HG02610 (cell line): ENCODE results near the gene MBNL1.
"Not testable (repeated sequence)": the region's sequence is repeated elsewhere in the genome, so short reads cannot be mapped to it uniquely, and the experiment has no call there.

Experiments
- ATAC-seq: cut with Tn5 transposase; IDR thresholded peaks from one replicate; pipeline ENCODE4 v1.9.1; 2021; ENCODE audit warnings: mild to moderate bottlenecking, moderate library complexity; ENCODE audit not compliant: unreplicated experiment

Gene MBNL1

GRCh38 chr3:152372633-152373032 is 103.9 kb downstream of the MBNL1 start:
- not testable (repeated sequence) for ATAC-seq

- ATAC-seq = no peak
Measured at GRCh38 chr3:152373379-152373778, 104.7 kb downstream of the MBNL1 start.

- peak; percentile 65 for ATAC-seq
Measured at GRCh38 chr3:152374262-152374990, 105.7 kb downstream of the MBNL1 start.

- no peak for ATAC-seq
Measured at GRCh38 chr3:152375546-152375945, 106.8 kb downstream of the MBNL1 start.

- ATAC-seq = peak; percentile 79
Measured at GRCh38 chr3:152376351-152377183, 107.8 kb downstream of the MBNL1 start.

GRCh38 chr3:152377184-152377570 is 108.4 kb downstream of the MBNL1 start:
- ATAC-seq = peak; percentile 17

GRCh38 chr3:152379415-152380042 is 110.8 kb downstream of the MBNL1 start:
- ATAC-seq = no peak

- no peak for ATAC-seq
Measured at GRCh38 chr3:152380043-152380442, 111.3 kb downstream of the MBNL1 start.

GRCh38 chr3:152381881-152382295 is 113.2 kb downstream of the MBNL1 start:
- ATAC-seq = no peak

- peak; percentile 47 for ATAC-seq
Measured at GRCh38 chr3:152382312-152383135, 113.8 kb downstream of the MBNL1 start.

GRCh38 chr3:152383136-152383606 is 114.4 kb downstream of the MBNL1 start:
- no peak for ATAC-seq

- ATAC-seq = no peak
Measured at GRCh38 chr3:152384412-152384811, 115.7 kb downstream of the MBNL1 start.

GRCh38 chr3:152385761-152386160 is 117.0 kb downstream of the MBNL1 start:
- ATAC-seq = no peak

GRCh38 chr3:152386208-152386607 is 117.5 kb downstream of the MBNL1 start:
- ATAC-seq = no peak

- ATAC-seq = no peak
Measured at GRCh38 chr3:152388631-152389030, 119.9 kb downstream of the MBNL1 start.

- no peak for ATAC-seq
Measured at GRCh38 chr3:152389316-152389934, 120.7 kb downstream of the MBNL1 start.

GRCh38 chr3:152390647-152391046 is 121.9 kb downstream of the MBNL1 start:
- ATAC-seq = no peak

GRCh38 chr3:152391671-152392070 is 122.9 kb downstream of the MBNL1 start:
- ATAC-seq = no peak

- ATAC-seq = no peak
Measured at GRCh38 chr3:152392272-152392880, 123.6 kb downstream of the MBNL1 start.

- ATAC-seq = no peak
Measured at GRCh38 chr3:152394246-152394645, 125.5 kb downstream of the MBNL1 start.
